H9 (cell line): ENCODE data around the gene ADISSP. TPM values are rescaled to one million over a fixed set of nuclear protein-coding genes. Genes with fewer than 3 reads are reported as not detected.

Source experiments
- DNase-seq: peaks from one replicate; pipeline ENCODE4 v3.0.0-alpha.2; 2017
- H2AFZ ChIP-seq: one replicate; pipeline ENCODE4 v1.6.1; 2013; ENCODE audit warnings: mild to moderate bottlenecking, low read length, control low read depth, moderate library complexity
- H2AK5ac ChIP-seq: 2 replicates; pipeline ENCODE4 v1.6.1; 2013; ENCODE audit warnings: low read length, control low read depth, mixed read lengths; ENCODE audit not compliant: insufficient read length
- H2BK120ac ChIP-seq: one replicate; pipeline ENCODE4 v1.6.1; 2013; ENCODE audit warnings: low read depth, mild to moderate bottlenecking, low read length, control low read depth, inconsistent platforms; ENCODE audit not compliant: poor library complexity, severe bottlenecking
- H2BK12ac ChIP-seq: 2 replicates; pipeline ENCODE4 v1.6.1; 2013; ENCODE audit warnings: low read length, control low read depth, mixed read lengths, low read depth; ENCODE audit not compliant: insufficient read length
- H2BK15ac ChIP-seq: 2 replicates; pipeline ENCODE4 v1.6.1; 2013; ENCODE audit warnings: low read depth, low read length, control low read depth
- H2BK20ac ChIP-seq: one replicate; pipeline ENCODE4 v1.6.1; 2013; ENCODE audit warnings: low read depth, mild to moderate bottlenecking, low read length, control low read depth, inconsistent platforms; ENCODE audit not compliant: poor library complexity, severe bottlenecking
- H2BK5ac ChIP-seq: 2 replicates; pipeline ENCODE4 v1.6.1; 2013; ENCODE audit warnings: low read length, control low read depth, mixed read lengths; ENCODE audit not compliant: insufficient read length
- H3K14ac ChIP-seq: 2 replicates; pipeline ENCODE4 v1.6.1; 2013; ENCODE audit warnings: low read length, control low read depth; ENCODE audit not compliant: insufficient read depth
- H3K18ac ChIP-seq: 2 replicates; pipeline ENCODE4 v1.6.1; 2013; ENCODE audit warnings: low read depth, mild to moderate bottlenecking, mixed read lengths, low read length, control low read depth; ENCODE audit not compliant: insufficient read length
- H3K23ac ChIP-seq: 2 replicates; pipeline ENCODE4 v1.6.1; 2013; ENCODE audit warnings: low read length, control low read depth, mixed read lengths, low read depth; ENCODE audit not compliant: insufficient read length
- H3K23me2 ChIP-seq: 2 replicates; pipeline ENCODE4 v1.6.1; 2013; ENCODE audit warnings: low read depth, mild to moderate bottlenecking, mixed read lengths, low read length, control low read depth; ENCODE audit not compliant: insufficient read length, poor library complexity, severe bottlenecking
- H3K27ac ChIP-seq: 2 replicates; pipeline ENCODE4 v1.5.1; 2013; ENCODE audit warnings: low read length, control low read depth, mixed read lengths, low read depth; ENCODE audit not compliant: insufficient read length
- H3K27me3 ChIP-seq: 2 replicates; pipeline ENCODE4 v1.6.1; 2013; ENCODE audit warnings: low read length, control low read depth, inconsistent platforms; ENCODE audit not compliant: insufficient read depth
- H3K4ac ChIP-seq: 2 replicates; pipeline ENCODE4 v1.6.1; 2013; ENCODE audit warnings: low read depth, mild to moderate bottlenecking, control low read depth, inconsistent platforms, low read length, moderate library complexity
- H3K4me1 ChIP-seq: 2 replicates; pipeline ENCODE4 v1.6.1; 2013; ENCODE audit warnings: low read length, control low read depth, inconsistent platforms; ENCODE audit not compliant: insufficient read depth
- H3K4me2 ChIP-seq: 2 replicates; pipeline ENCODE4 v1.6.1; 2013; ENCODE audit warnings: low read length, control low read depth, mixed read lengths; ENCODE audit not compliant: insufficient read length, insufficient read depth
- H3K56ac ChIP-seq: 2 replicates; pipeline ENCODE4 v1.6.1; 2013; ENCODE audit warnings: low read depth, mild to moderate bottlenecking, mixed read lengths, low read length, control low read depth; ENCODE audit not compliant: insufficient read length
- H3K79me1 ChIP-seq: 2 replicates; pipeline ENCODE4 v1.6.1; 2013; ENCODE audit warnings: low read depth, mild to moderate bottlenecking, moderate library complexity, low read length, control low read depth, inconsistent platforms; ENCODE audit not compliant: insufficient read depth, poor library complexity, severe bottlenecking
- H3K79me2 ChIP-seq: 2 replicates; pipeline ENCODE4 v1.6.1; 2013; ENCODE audit warnings: low read length, control low read depth, inconsistent platforms; ENCODE audit not compliant: insufficient read depth
- H3K9ac ChIP-seq: 2 replicates; pipeline ENCODE4 v1.6.1; 2013; ENCODE audit warnings: low read length, control low read depth, mixed read lengths; ENCODE audit not compliant: insufficient read length; ENCODE audit errors: extremely low read depth
- H3K9me3 ChIP-seq: one replicate; pipeline ENCODE4 v1.6.1; 2013; ENCODE audit warnings: low read depth, low read length, inconsistent platforms; ENCODE audit not compliant: control insufficient read depth
- H3T11ph ChIP-seq: one replicate; pipeline ENCODE4 v1.6.1; 2013; ENCODE audit warnings: mild to moderate bottlenecking, low read length, control low read depth, inconsistent platforms
- H4K20me1 ChIP-seq: one replicate; pipeline ENCODE4 v1.6.1; 2013; ENCODE audit not compliant: control insufficient read depth, insufficient read length, insufficient read depth
- H4K5ac ChIP-seq: 2 replicates; pipeline ENCODE4 v1.6.1; 2013; ENCODE audit warnings: low read depth, mild to moderate bottlenecking, mixed read lengths, low read length, control low read depth; ENCODE audit not compliant: insufficient read length
- H4K8ac ChIP-seq: replicated peaks from 2 replicates; pipeline ENCODE4 v1.6.1; 2013; ENCODE audit warnings: low read length, control low read depth, mixed read lengths, low read depth; ENCODE audit not compliant: insufficient read length
- H4K91ac ChIP-seq: 2 replicates; pipeline ENCODE4 v1.6.1; 2013; ENCODE audit warnings: low read depth, mild to moderate bottlenecking, moderate library complexity, mixed read lengths, low read length, control low read depth; ENCODE audit not compliant: insufficient read length
- H3K27ac Mint-ChIP-seq, 3 experiments: 2 replicates in 2 of 3; 3 replicates in 1 of 3; pipeline ENCODE4 v1.8.0; 2020 to 2021; ENCODE audit warnings: mixed read lengths in 3 of 3, mild to moderate bottlenecking in 1 of 3, moderate library complexity in 1 of 3
- H3K27me3 Mint-ChIP-seq: 2 replicates; pipeline ENCODE4 v1.8.0; 2021; ENCODE audit warnings: low read depth, mild to moderate bottlenecking, moderate library complexity, mixed read lengths
- H3K36me3 Mint-ChIP-seq, 3 experiments: 2 replicates in 2 of 3; 3 replicates in 1 of 3; pipeline ENCODE4 v1.8.0; 2020 to 2021; ENCODE audit warnings: low read depth in 3 of 3, mixed read lengths in 3 of 3; ENCODE audit not compliant: insufficient read depth in 1 of 3
- H3K4me1 Mint-ChIP-seq, 2 experiments: 2 replicates each; pipeline ENCODE4 v1.8.0; 2020; ENCODE audit warnings: mixed read lengths in 2 of 2
- H3K4me3 Mint-ChIP-seq, 2 experiments: 2 replicates in 1 of 2; 3 replicates in 1 of 2; pipeline ENCODE4 v1.8.0; 2020 to 2021; ENCODE audit warnings: mild to moderate bottlenecking in 2 of 2, mixed read lengths in 2 of 2, moderate library complexity in 1 of 2
- H3K9me3 Mint-ChIP-seq, 2 experiments: 2 replicates in 1 of 2; 3 replicates in 1 of 2; pipeline ENCODE4 v1.8.0; 2020; ENCODE audit warnings: mild to moderate bottlenecking in 2 of 2, mixed read lengths in 2 of 2, moderate library complexity in 1 of 2
- CTCF ChIP-seq: fragments of 200-600 bp; sonication (generic); conservative IDR thresholded peaks from 3 replicates; pipeline ENCODE4 v1.8.0; 2021; ENCODE audit warnings: antibody characterized with exemption, mild to moderate bottlenecking
- WGBS: extraction: QIAGEN DNeasy Blood & Tissue Kit; methylation state at CpG from one replicate; pipeline ENCODE4 v1.1.7; 2013; ENCODE audit warnings: missing lambda C conversion rate, low lambda C conversion rate, mixed read lengths; ENCODE audit not compliant: insufficient read length; ENCODE audit errors: extremely low coverage; 5-methylcytosine and 5-hydroxymethylcytosine counted together
- total RNA-seq: library from RNA; stranded (reverse); gene quantifications from 2 replicates; pipeline ENCODE4 v1.2.1, GENCODE V29; 2021

The ADISSP gene
- total RNA-seq, 1 experiment from 2014 or later, result 80.9 TPM

GRCh38 chr20:3749087-3749688, 18.4 kb downstream of the ADISSP start:
- Histone ChIP-seq H3K23me2 (peaks cover 30% of the 10 kb centered on the region), H4K20me1 (no peaks in the 10 kb centered on the region), H2AK5ac (no peak overlapping the region), H3K9me3 (no peaks in the 10 kb centered on the region), H3K18ac (no peak overlapping the region), H2BK12ac (no peak overlapping the region), H2BK120ac (no peak overlapping the region), H4K5ac (no peak overlapping the region), H3T11ph (no peak overlapping the region), H3K4me2 (peak overlapping the region; percentile 81), H3K27ac (no peak overlapping the region), H2BK20ac (no peak overlapping the region), H4K91ac (no peak overlapping the region), H3K14ac (no peak overlapping the region; the same call in 1 of the 2 replicates), H2BK5ac (no peak overlapping the region), H3K79me2 (no peaks in the 10 kb centered on the region), H4K8ac (no peak overlapping the region), H3K4ac (no peak overlapping the region), H3K9ac (no peak overlapping the region), H3K56ac (no peak overlapping the region), H3K79me1 (no peaks in the 10 kb centered on the region), H3K27me3 (peaks cover 13% of the 10 kb centered on the region), H2BK15ac (no peak overlapping the region), H3K23ac (no peak overlapping the region), H3K4me1 (peaks cover 2% of the 10 kb centered on the region; the same call in 1 of the 2 replicates), H2AFZ (no peak overlapping the region)
- Mint-ChIP-seq H3K27me3 (peaks cover 68% of the 10 kb centered on the region), H3K9me3 (no peaks in the 10 kb centered on the region), H3K36me3 (peaks cover 5 to 6% (median 5%) of the 10 kb centered on the region in 3 experiments; a peak in 5 of 7 replicates), H3K27ac (no peak overlapping the region), H3K4me3 (no peak overlapping the region), H3K4me1 (peaks cover 17 to 29% of the 10 kb centered on the region in 2 experiments)
- no peak for TF ChIP-seq CTCF
- no peak for DNase-seq
- no CpG with 5 or more reads among the region's 24 CpGs for WGBS
